ENCODE measurements around the gene FBXL14. TPM values are rescaled to one million over a fixed set of nuclear protein-coding genes. Genes with fewer than 3 reads are reported as not detected.

FBXL14 gene
- total RNA-seq, 1 experiment from 2014 or later = 17.2 TPM

DNA sequence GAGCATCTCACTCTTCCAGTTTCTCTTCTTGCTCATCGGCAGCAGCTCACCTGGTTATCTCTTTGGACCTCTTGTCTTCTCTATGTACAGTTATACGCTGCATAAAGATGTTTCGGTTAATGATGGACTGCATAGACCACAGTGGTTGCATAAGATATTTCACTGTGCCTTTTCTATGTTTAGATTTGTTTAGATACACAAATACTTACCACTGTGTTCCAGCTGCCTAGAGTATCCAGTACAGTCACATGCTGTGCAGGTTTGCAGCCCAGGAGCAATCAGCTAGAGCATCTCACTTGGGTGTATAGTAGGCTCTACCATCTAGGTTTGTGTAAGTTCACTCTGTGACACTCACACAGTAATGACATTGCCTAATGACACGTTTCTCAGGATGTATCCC lies 57.6 kb downstream of the FBXL14 start:
- DNase-seq (ENCODE audit: low read depth) = no peak

- DNase-seq (ENCODE audit: low read depth) = peak; percentile 15
Measured at GRCh38 chr12:1534748-1535147, 59.6 kb downstream of the FBXL14 start.

DNA sequence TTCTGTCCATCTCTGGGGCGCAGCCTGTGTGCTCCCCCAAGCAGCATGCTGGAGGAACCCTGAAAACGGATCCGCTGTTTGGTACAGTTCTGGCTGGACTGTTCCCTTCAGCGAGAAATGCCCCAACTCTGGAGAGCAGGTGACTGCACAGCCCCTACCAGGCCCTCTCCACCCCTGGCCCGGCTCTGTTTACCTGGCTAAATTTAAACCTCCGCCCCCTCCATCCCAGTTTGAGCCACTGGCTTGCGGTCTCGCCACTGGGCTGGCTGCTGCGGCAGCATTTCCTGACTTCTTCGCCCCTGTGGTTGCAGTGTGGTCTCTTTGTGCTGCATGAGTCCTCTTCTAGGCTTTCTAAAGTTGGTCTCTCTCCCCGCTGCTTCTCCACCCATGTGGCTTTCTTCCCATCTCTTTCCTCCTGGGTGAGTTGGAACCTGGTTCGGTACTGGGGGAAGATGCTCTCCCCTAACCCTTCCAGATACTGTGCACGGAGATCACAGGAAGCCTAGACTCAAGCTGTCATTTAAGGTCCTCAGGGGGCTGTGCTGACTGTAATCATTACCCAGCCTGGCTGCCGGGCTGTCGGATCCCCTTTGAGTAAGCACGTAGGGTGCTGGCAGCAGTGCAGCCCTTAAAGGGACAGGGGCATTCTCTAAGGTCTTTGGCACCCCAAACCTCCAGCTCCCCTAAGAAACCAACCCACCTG lies 60.6 kb downstream of the FBXL14 start:
- DNase-seq (ENCODE audit: low read depth) = peak; percentile 66

DNA sequence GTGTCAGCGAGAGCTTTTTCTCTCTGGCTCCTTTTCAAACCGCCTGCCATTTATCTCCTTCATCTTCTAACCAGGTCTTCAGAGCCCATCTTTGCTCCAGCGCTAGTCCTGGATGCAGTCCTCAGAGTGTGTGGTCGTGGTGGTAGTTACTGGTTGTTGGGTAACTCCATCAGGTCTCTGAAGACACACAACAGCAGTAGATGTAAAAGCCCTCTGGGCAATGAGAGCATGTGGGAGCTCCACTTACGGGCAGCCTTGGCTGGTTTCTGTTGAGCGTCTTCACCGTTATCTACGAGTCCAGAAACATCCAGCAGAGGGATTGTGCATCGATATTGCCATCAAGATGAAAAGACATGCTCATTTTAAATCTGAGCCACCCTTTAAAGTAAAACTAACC lies 61.2 kb downstream of the FBXL14 start:
- peak; percentile 23 for DNase-seq (ENCODE audit: low read depth)

- peak; percentile 12 for DNase-seq (ENCODE audit: low read depth)
Measured at GRCh38 chr12:1532375-1533165, 61.8 kb downstream of the FBXL14 start.

DNA sequence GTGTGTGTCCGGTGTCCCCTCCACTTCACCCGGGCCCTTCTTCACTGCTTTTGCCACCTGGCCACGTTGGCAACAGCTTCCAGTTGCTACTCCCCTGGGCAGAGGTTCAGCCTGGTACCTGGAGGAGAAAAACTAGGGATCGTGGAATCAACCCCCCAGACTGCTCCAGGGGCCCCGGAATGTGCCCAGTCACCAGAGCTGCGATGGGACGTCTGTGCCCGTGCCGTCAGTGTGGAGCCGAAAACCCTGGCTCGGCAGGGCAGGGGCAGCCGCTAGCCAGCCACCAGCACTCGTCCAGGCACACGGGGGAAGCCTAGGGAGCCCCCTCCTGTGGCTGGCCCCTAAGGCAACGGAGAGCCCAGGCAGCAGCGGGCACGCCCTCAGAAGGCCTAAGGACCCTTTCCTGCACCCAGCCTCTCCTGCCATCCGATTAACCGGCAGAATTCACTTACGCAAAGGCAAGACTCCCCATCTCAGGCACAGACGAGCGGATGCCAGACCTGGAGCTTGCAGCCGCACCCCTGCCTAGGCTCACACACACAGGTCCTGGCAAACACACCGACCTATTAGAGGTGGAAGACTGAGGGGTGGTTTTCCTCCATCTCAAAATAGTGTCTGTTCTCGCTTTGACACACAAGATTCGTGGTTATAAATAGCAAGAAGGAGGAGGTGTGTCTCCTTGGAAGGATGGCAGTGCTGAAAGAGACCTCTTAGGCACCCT lies 62.6 kb downstream of the FBXL14 start:
- DNase-seq (ENCODE audit: low read depth) = no peak

GRCh38 chr12:1531153-1531653 lies 63.2 kb downstream of the FBXL14 start:
- DNase-seq (ENCODE audit: low read depth) = no peak

DNA sequence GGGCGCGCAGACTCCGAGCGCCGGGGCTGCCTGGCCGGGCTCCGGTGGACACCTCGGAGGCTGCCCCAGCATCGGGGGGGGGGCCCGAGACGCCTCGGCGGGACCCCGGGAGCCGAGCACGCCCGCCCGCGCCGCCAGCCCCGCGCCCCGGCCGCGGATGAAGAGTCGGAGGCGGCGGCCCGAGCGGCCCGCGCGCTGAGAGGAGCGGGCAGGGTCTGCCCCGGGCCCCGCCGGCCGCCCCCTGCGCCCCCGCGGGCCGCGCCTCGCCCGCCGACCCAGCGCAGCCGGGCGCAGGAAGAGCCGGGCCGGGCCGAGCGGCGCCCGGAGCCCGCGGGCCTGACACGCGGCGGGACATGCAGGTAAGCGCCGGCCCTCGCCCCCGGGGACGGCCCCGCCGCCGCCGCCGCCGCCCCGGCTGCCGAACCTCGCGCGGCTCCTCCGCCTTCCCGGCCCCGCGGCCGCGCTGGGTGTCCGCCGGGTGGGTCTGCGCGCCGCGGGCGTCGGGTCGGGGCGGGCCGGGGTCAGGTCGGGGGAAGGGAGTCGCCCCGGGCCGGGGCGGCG lies 63.7 kb downstream of the FBXL14 start:
- DNase-seq (ENCODE audit: low read depth) = no peak

GRCh38 chr12:1529862-1530591 lies 64.4 kb downstream of the FBXL14 start:
- DNase-seq (ENCODE audit: low read depth) = peak; percentile 10

- DNase-seq (ENCODE audit: low read depth) = no peak
Measured at GRCh38 chr12:1529228-1529861, 65.0 kb downstream of the FBXL14 start.

GRCh38 chr12:1528791-1529190 lies 65.6 kb downstream of the FBXL14 start:
- DNase-seq (ENCODE audit: low read depth) = no peak

DNA sequence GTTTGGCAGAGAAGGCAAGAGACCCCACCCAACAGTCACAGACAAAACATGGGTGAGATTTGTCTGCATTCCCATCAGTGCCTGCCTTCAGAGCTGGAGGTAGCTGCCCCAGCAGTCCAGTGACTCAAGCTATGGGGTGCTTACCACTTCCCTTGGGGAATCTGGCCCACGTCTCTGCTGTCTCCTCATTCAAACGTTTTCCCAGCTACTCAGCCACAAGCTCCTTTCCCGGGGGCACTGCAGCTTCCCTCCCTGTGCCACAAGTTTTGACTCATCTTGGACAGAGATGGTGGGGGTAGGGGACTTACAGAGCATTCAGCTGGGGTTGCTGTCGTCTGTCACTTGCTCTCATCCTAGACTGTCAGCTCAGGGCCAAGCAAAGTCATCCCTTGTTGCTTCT lies 66.6 kb downstream of the FBXL14 start:
- peak; percentile 83 for DNase-seq (ENCODE audit: low read depth)

DNA sequence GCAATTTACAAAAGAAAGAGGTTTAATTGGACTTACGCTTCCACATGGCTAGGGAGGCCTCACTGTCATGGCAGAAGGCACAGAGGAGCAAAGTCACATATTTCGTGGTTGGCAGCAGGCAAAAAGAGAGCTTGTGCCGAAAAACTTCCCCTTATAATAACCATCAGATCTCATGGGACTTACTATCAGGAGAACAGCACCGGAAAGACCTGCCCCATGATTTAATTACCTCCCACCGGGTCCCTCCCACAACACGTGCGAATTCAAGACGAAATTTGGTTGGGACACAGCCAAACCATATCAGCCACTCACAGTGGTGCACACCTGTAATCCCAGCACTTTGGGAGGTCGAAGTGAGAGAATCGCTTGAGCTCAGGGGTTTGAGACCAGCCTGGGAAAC lies 68.5 kb downstream of the FBXL14 start:
- no peak for DNase-seq (ENCODE audit: low read depth)

GRCh38 chr12:1523558-1524050 lies 70.8 kb downstream of the FBXL14 start:
- no peak for DNase-seq (ENCODE audit: low read depth)

- DNase-seq (ENCODE audit: low read depth) = no peak
Measured at GRCh38 chr12:1523046-1523445, 71.3 kb downstream of the FBXL14 start.

DNA sequence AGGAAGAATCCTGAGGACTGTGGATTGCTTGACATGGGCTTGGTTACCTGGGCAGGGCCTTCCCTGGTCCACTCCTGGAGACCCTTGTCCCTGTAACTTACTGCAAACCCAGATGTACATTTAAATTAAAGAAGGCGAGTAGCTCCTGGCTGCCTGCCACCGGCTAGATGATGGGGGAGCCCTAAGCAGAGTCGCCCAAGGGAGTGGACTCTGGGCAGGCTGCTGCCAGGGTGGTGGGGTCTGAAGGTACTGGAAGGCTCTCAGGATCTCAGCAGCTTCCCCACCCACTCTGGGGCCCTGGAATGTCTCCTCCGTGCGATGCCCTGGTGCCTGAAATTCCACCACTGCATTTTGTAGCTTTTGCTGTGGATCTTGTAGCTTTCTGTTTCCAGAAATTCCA lies 74.7 kb downstream of the FBXL14 start:
- DNase-seq (ENCODE audit: low read depth) = peak; percentile 14

- DNase-seq (ENCODE audit: low read depth) = peak; percentile 97
Measured at GRCh38 chr12:1518591-1519516, 75.5 kb downstream of the FBXL14 start.

DNA sequence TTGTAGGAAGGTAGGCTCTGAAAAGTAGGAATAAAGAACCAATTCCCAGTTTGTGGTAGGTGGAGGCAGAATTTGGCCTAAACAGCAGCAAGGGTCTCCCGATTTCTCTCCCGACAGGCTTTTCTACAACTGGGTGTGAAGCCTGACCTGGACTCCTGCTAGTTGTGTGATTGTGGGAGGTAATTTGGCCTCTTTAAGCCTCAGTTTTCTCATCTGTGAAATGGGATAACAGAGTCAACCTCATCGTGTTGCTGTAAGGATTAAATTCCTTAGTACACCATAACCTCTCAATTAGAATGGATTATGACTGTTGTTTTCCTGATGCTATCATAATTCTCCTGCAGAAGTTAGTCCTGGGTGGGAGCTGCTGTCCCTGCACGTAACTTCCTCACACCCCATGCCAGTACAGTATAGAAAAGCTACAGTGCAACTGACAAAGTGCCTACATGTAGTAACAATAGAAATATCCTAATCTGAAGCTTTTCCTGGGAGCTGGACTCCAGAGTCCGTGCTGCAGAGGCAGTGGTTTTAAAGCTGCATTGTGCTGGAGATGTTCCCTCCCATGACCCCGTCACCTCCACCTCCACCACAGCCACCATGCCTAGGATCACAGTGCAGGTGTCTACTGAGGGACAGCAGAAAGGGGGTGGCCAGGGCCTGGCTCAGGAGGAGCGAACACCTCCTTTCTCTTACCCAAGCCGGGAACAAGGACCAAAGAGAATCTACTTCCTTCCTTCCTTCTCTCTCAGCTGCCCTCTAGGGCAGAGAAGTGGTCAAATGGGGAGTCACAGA lies 76.5 kb downstream of the FBXL14 start:
- no peak for DNase-seq (ENCODE audit: low read depth)

DNA sequence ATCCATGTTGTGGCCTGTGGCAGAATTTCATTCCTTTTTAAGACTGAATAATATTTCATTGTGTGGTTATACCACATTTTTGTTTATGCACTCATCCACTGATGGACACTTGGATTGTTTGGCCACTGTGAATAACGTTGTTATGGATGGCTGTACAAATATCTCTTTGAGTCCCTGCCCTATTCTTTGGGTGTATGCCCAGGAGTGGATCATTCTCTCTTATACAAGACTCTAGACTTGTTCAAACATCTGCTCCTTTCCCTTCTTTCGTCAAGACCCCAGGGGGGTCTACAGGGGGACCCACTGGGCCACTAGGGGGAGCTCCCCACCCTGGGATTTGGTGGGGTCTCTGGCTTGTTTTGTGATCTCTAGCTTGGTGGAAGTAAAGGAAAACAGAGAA lies 77.4 kb downstream of the FBXL14 start:
- peak; percentile 90 for DNase-seq (ENCODE audit: low read depth)

Data from LHCN-M2 (cell line).